IMR-90 (cell line): ENCODE measurements around the gene BEST1. TPM values are rescaled to one million over a fixed set of nuclear protein-coding genes. Genes with fewer than 3 reads are reported as not detected.

Experiments used
- ATAC-seq: fragments of 200-7000 bp; cut with Tn5 transposase; 2 replicates; pipeline ENCODE4 v1.9.1; 2020; ENCODE audit warnings: low read depth, mild to moderate bottlenecking, moderate library complexity
- BruUV-seq: library from RNA; stranded (reverse); fragments of 400-500 nt; replicated peaks from 2 replicates; lab custom pipeline; 2021; lab: Mats Ljungman, UMichigan
- CTCF ChIA-PET: fragments of 300-600 bp; formaldehyde crosslinking; extraction: SDS; loops from one replicate; lab custom pipeline; 2021; ENCODE audit warnings: antibody characterized with exemption; lab: Yijun Ruan, JAX
- POLR2A ChIA-PET: fragments of 300-600 bp; sonication (Branson Sonifier 250); formaldehyde crosslinking; loops from one replicate; lab custom pipeline; 2022; ENCODE audit warnings: antibody characterized with exemption; ENCODE audit not compliant: unreplicated experiment; lab: Charles Lee
- DNase-seq: peaks from one replicate; pipeline ENCODE4 v3.0.0; 2013
- H2AFZ ChIP-seq: replicated peaks from 2 replicates; pipeline ENCODE3; 2013; ENCODE audit warnings: low read length, mild to moderate bottlenecking; ENCODE audit not compliant: poor library complexity
- H2AK5ac ChIP-seq: 2 replicates; pipeline ENCODE4 v1.6.1; 2013; ENCODE audit warnings: low read depth, low read length, inconsistent platforms
- H2AK9ac ChIP-seq: replicated peaks from 2 replicates; pipeline ENCODE3; 2013; ENCODE audit warnings: mild to moderate bottlenecking, low read depth, low read length, moderate library complexity; ENCODE audit not compliant: poor library complexity
- H2BK120ac ChIP-seq: 2 replicates; pipeline ENCODE4 v1.6.1; 2013; ENCODE audit warnings: low read depth, low read length, inconsistent platforms
- H2BK15ac ChIP-seq: 3 replicates; pipeline ENCODE4 v1.6.1; 2013; ENCODE audit warnings: low read depth, low read length, inconsistent platforms
- H2BK20ac ChIP-seq: 2 replicates; pipeline ENCODE4 v1.6.1; 2013; ENCODE audit warnings: low read depth, mild to moderate bottlenecking, inconsistent platforms, low read length, moderate library complexity
- H2BK5ac ChIP-seq: 2 replicates; pipeline ENCODE4 v1.6.1; 2013; ENCODE audit warnings: mild to moderate bottlenecking, low read depth, low read length, inconsistent platforms; ENCODE audit not compliant: poor library complexity, severe bottlenecking
- H3K14ac ChIP-seq: replicated peaks from 2 replicates; pipeline ENCODE4 v1.6.1; 2013; ENCODE audit warnings: low read depth, low read length, inconsistent platforms
- H3K18ac ChIP-seq: 2 replicates; pipeline ENCODE4 v1.6.1; 2013; ENCODE audit warnings: low read depth, low read length, control low read depth
- H3K23ac ChIP-seq: 2 replicates; pipeline ENCODE4 v1.6.1; 2013; ENCODE audit warnings: low read depth, low read length, inconsistent platforms
- H3K27ac ChIP-seq: 2 replicates; pipeline ENCODE4 v1.5.1; 2013; ENCODE audit warnings: mild to moderate bottlenecking, control low read depth, low read length; ENCODE audit not compliant: insufficient read depth
- H3K27me3 ChIP-seq: 2 replicates; pipeline ENCODE4 v1.6.1; 2013; ENCODE audit warnings: low read length; ENCODE audit not compliant: control insufficient read depth, insufficient read depth
- H3K36me3 ChIP-seq: 2 replicates; pipeline ENCODE4 v1.6.1; 2013; ENCODE audit warnings: low read length, mixed read lengths; ENCODE audit not compliant: control insufficient read depth, insufficient read depth
- H3K4ac ChIP-seq: 2 replicates; pipeline ENCODE4 v1.6.1; 2013; ENCODE audit warnings: low read depth, low read length, inconsistent platforms
- H3K4me1 ChIP-seq: 2 replicates; pipeline ENCODE4 v1.6.1; 2013; ENCODE audit warnings: low read length, mixed read lengths; ENCODE audit not compliant: control insufficient read depth, insufficient read depth
- H3K4me2 ChIP-seq: 2 replicates; pipeline ENCODE4 v1.6.1; 2013; ENCODE audit warnings: low read depth, mild to moderate bottlenecking, control low read depth, low read length, moderate library complexity
- H3K4me3 ChIP-seq: 2 replicates; pipeline ENCODE4 v1.5.1; 2013; ENCODE audit warnings: low read depth, mild to moderate bottlenecking, control low read depth, low read length, moderate library complexity; ENCODE audit not compliant: insufficient read depth
- H3K56ac ChIP-seq: 2 replicates; pipeline ENCODE4 v1.6.1; 2013; ENCODE audit warnings: low read length, inconsistent platforms; ENCODE audit not compliant: insufficient read depth; ENCODE audit errors: extremely low read depth
- H3K79me1 ChIP-seq, 2 experiments: 2 replicates each; pipeline ENCODE4 v1.6.1; 2013; ENCODE audit warnings: low read length in 2 of 2, inconsistent platforms in 1 of 2, low read depth in 1 of 2
- H3K9ac ChIP-seq: 2 replicates; pipeline ENCODE4 v1.6.1; 2013; ENCODE audit warnings: low read depth, low read length, control low read depth
- H3K9me1 ChIP-seq: 2 replicates; pipeline ENCODE4 v1.6.1; 2013; ENCODE audit warnings: low read length, inconsistent platforms; ENCODE audit not compliant: insufficient read depth
- H3K9me3 ChIP-seq: 2 replicates; pipeline ENCODE4 v1.6.1; 2013; ENCODE audit warnings: low read length; ENCODE audit not compliant: control insufficient read depth, insufficient read depth
- H4K20me1 ChIP-seq: 2 replicates; pipeline ENCODE4 v1.6.1; 2013; ENCODE audit warnings: low read length, inconsistent platforms; ENCODE audit not compliant: insufficient read depth
- H4K5ac ChIP-seq: 2 replicates; pipeline ENCODE4 v1.6.1; 2013; ENCODE audit warnings: mild to moderate bottlenecking, low read depth, low read length, control low read depth
- H4K8ac ChIP-seq, 2 experiments: 2 replicates each; pipeline ENCODE4 v1.6.1; 2013; ENCODE audit warnings: low read depth in 2 of 2, low read length in 2 of 2, control low read depth in 1 of 2, inconsistent platforms in 1 of 2
- H4K91ac ChIP-seq: 2 replicates; pipeline ENCODE4 v1.6.1; 2013; ENCODE audit warnings: low read depth, low read length, inconsistent platforms; ENCODE audit not compliant: insufficient read depth
- BHLHE40 ChIP-seq: fragments of 150-350 bp; IDR thresholded peaks from 2 replicates; pipeline ENCODE4 v1.6.1; 2016; ENCODE audit warnings: mild to moderate bottlenecking, low read depth, low read length
- CEBPB ChIP-seq: IDR thresholded peaks from 2 replicates; pipeline ENCODE4 v1.6.1; 2012; ENCODE audit warnings: low read depth, low read length, improper control_type of control experiment
- CHD1 ChIP-seq: IDR thresholded peaks from 2 replicates; pipeline ENCODE4 v1.6.1; 2012; ENCODE audit warnings: low read depth, low read length, improper control_type of control experiment
- CTCF ChIP-seq: conservative IDR thresholded peaks from 2 replicates; pipeline ENCODE4 v1.5.1; 2012; ENCODE audit warnings: mild to moderate bottlenecking, low read depth, low read length, improper control_type of control experiment
- ELK1 ChIP-seq: fragments of 150-350 bp; IDR thresholded peaks from 2 replicates; pipeline ENCODE4 v1.6.1; 2016; ENCODE audit warnings: low read depth, mild to moderate bottlenecking, low read length, moderate library complexity, borderline replicate concordance
- FOS ChIP-seq: fragments of 150-350 bp; IDR thresholded peaks from 2 replicates; pipeline ENCODE4 v1.6.1; 2016; ENCODE audit warnings: low read depth, low read length
- MAFK ChIP-seq: IDR thresholded peaks from 2 replicates; pipeline ENCODE4 v1.6.1; 2012; ENCODE audit warnings: low read depth, low read length, improper control_type of control experiment
- MAZ ChIP-seq: IDR thresholded peaks from 2 replicates; pipeline ENCODE4 v1.6.1; 2012; ENCODE audit warnings: low read depth, mild to moderate bottlenecking, low read length, improper control_type of control experiment, moderate library complexity, borderline replicate concordance
- MXI1 ChIP-seq: IDR thresholded peaks from 2 replicates; pipeline ENCODE4 v1.6.1; 2012; ENCODE audit warnings: low read depth, mild to moderate bottlenecking, low read length, moderate library complexity, borderline replicate concordance
- POLR2A ChIP-seq: IDR thresholded peaks from 2 replicates; pipeline ENCODE4 v1.6.1; 2012; ENCODE audit warnings: mild to moderate bottlenecking, low read depth, low read length
- RCOR1 ChIP-seq: IDR thresholded peaks from 2 replicates; pipeline ENCODE4 v1.6.1; 2012; ENCODE audit warnings: mild to moderate bottlenecking, low read length, improper control_type of control experiment; ENCODE audit not compliant: insufficient replicate concordance
- RFX5 ChIP-seq: IDR thresholded peaks from 2 replicates; pipeline ENCODE4 v1.8.0; 2012; ENCODE audit warnings: low read depth, mild to moderate bottlenecking, low read length, moderate library complexity
- SMC3 ChIP-seq: fragments of 150-350 bp; IDR thresholded peaks from 2 replicates; pipeline ENCODE4 v1.6.1; 2016; ENCODE audit warnings: low read depth, mild to moderate bottlenecking, antibody characterized with exemption, low read length, moderate library complexity
- WGBS, 2 experiments: methylation state at CpG; one replicate each; pipeline versions ENCODE4 v1.1.5 to v1.1.7; 2013; ENCODE audit warnings: missing lambda C conversion rate in 2 of 2; ENCODE audit not compliant: insufficient read length in 1 of 2; ENCODE audit errors: extremely low coverage in 2 of 2; 5-methylcytosine and 5-hydroxymethylcytosine counted together
- dilution Hi-C: fragments of 300-500 bp; cut with HindIII; formaldehyde crosslinking; loops from one replicate; pipeline ENCODE4 v1.14.3; 2018; ENCODE audit warnings: low sequenced_read_pairs; ENCODE audit not compliant: unreplicated experiment
- in situ Hi-C: fragments of 300-500 bp; cut with MboI; formaldehyde crosslinking; loops from 3 replicates; pipeline ENCODE4 v1.14.3; 2019; ENCODE audit warnings: low sequenced_read_pairs, inconsistent platforms, mixed read lengths
- intact Hi-C: fragments of 100-400 bp; cut with micrococcal nuclease; formaldehyde crosslinking; loops from 2 replicates; pipeline ENCODE4 v1.10.0; 2022
- polyA plus RNA-seq, 3 experiments: library from polyadenylated mRNA; depleted of rRNA; stranded (reverse); fragments of >200 nt; gene quantifications; 2 replicates each; pipeline ENCODE4 v1.2.3, GENCODE V29; 2012; ENCODE audit warnings: low replicate concordance in 1 of 3
- total RNA-seq: library from RNA; depleted of rRNA; stranded (reverse); fragments of >200 nt; gene quantifications from 2 replicates; pipeline ENCODE4 v1.2.3, GENCODE V29; 2012

The BEST1 gene
- total and polyA plus RNA-seq, 2 of the 4 experiments (the other 2 are of a cell fraction), result 0.90 to 1.4 TPM

- peak within 1 kb of the TSS; percentile 33 for H3K14ac ChIP-seq
- H4K8ac ChIP-seq, result peak within 1 kb of the TSS; percentile 15 to 77; a peak in 1 of 4 replicates
- no peaks in the 10 kb centered on the region for H3K36me3 ChIP-seq
- ChIA-PET POLR2A (no interaction called here), CTCF (interaction anchor here (0.6 to 0.9 kb wide), 2 partner anchors 11 to 86 kb away, joined by 3 read pairs; no protein-coding TSS in a partner anchor)
- no peaks in the 10 kb centered on the region; the same call in 1 of the 2 replicates for H3K4me1 ChIP-seq
- peak within 1 kb of the TSS; percentile 7; the same call in 1 of the 2 replicates for H3K27ac ChIP-seq
- peak within 1 kb of the TSS; percentile 63 for H2AK9ac ChIP-seq
- no TSS peak for BruUV-seq
- peak within 1 kb of the TSS; percentile 88 for H2AFZ ChIP-seq
- H4K5ac ChIP-seq, result peak within 1 kb of the TSS; percentile 13; the same call in 1 of the 2 replicates
- 0 out of 2 replicates have a peak, but pooled peaks cover 4% of the 10 kb centered on the region for H3K9me1 ChIP-seq
- H3K9ac ChIP-seq, result peak within 1 kb of the TSS; percentile 40
- no peak within 1 kb of the TSS for H3K56ac ChIP-seq
- H4K20me1 ChIP-seq, result no peaks in the 10 kb centered on the region; the same call in 1 of the 2 replicates
- ATAC-seq (peak; percentile 89), DNase-seq (no peak)
- H3K4ac ChIP-seq, result peak within 1 kb of the TSS; percentile 61; the same call in 1 of the 2 replicates
- no peaks in the 10 kb centered on the region for H3K9me3 ChIP-seq
- peak within 1 kb of the TSS; percentile 15; the same call in 1 of the 2 replicates for H2BK120ac ChIP-seq
- 0 out of 2 replicates have a peak within 1 kb of the TSS, but pooled peaks have one; percentile 38 for H3K23ac ChIP-seq
- 0 out of 3 replicates have a peak within 1 kb of the TSS, but pooled peaks have one; percentile 7 for H2BK15ac ChIP-seq
- H2BK20ac ChIP-seq, result no peak within 1 kb of the TSS; the same call in 1 of the 2 replicates
- peak within 1 kb of the TSS; percentile 86; the same call in 1 of the 2 replicates for H2AK5ac ChIP-seq
- intact Hi-C loops, result no loop called here
- H3K27me3 ChIP-seq, result peaks cover 25% of the 10 kb centered on the region
- peak within 1 kb of the TSS; percentile 12; the same call in 1 of the 2 replicates for H4K91ac ChIP-seq
- dilution Hi-C loops, result no loop called here
- 3% methylated on average over 44 of the region's 74 CpGs; no CpG with 5 or more reads in 1 of the 2 experiments for WGBS, 2 experiments
- H3K79me1 ChIP-seq, result 0 out of 4 replicates have a peak, but pooled peaks cover 0 to 3% of the 10 kb centered on the region in 2 experiments
- no peak within 1 kb of the TSS for H2BK5ac ChIP-seq
- in situ Hi-C loops, result no loop called here
- H3K4me2 ChIP-seq, result peak within 1 kb of the TSS; percentile 90
- peak within 1 kb of the TSS; percentile 61; the same call in 1 of the 2 replicates for H3K18ac ChIP-seq
- peak within 1 kb of the TSS; percentile 75 for H3K4me3 ChIP-seq
- TF ChIP-seq ELK1, result no peak
- no peak for TF ChIP-seq CHD1
- peak; percentile 93 for TF ChIP-seq MXI1
- no peak for TF ChIP-seq CEBPB
- no peak for TF ChIP-seq SMC3
- no peak for TF ChIP-seq CTCF
- no peak for TF ChIP-seq RCOR1
- TF ChIP-seq MAZ, result 0 out of 2 replicates have a peak, but pooled peaks have one; percentile 41
- peak; percentile 72 for TF ChIP-seq BHLHE40
- TF ChIP-seq FOS, result 0 out of 2 replicates have a peak, but pooled peaks have one; percentile 24
- no peak for TF ChIP-seq MAFK
- no peak for TF ChIP-seq POLR2A
- no peak for TF ChIP-seq RFX5
These were observed 32.6 kb upstream of the BEST1 start, which contains the start of gene RAB3IL1 for GRCh38 chr11:61917334-61918109. TSS of gene RAB3IL1 (minus strand) at chr11:61917566. CDS start at chr11:61917367, 199 bp downstream.
